ENCODE measurements around the gene CKLF. TPM values are rescaled to one million over a fixed set of nuclear protein-coding genes. Genes with fewer than 3 reads are reported as not detected.
"Not testable (repeated sequence)": the region's sequence is repeated elsewhere in the genome, so short reads cannot be mapped to it uniquely, and the experiment has no call there.

Gene CKLF
- 10 to 100 TPM; 34.0 to 44.3 (median 39.7) TPM for polyA plus RNA-seq (ENCODE audit: insufficient read length in 4 of 4)

GRCh38 chr16:66552286-66553177 lies at the start of gene CKLF:
Gene CKLF, plus strand, starts transcription at chr16:66552576. Its CDS starts 140 bp downstream, at chr16:66552716.
- peak; percentile 83 to 90 (median 86) for DNase-seq (ENCODE audit: low read depth in 4 of 4, low spot score in 3 of 4)

DNA sequence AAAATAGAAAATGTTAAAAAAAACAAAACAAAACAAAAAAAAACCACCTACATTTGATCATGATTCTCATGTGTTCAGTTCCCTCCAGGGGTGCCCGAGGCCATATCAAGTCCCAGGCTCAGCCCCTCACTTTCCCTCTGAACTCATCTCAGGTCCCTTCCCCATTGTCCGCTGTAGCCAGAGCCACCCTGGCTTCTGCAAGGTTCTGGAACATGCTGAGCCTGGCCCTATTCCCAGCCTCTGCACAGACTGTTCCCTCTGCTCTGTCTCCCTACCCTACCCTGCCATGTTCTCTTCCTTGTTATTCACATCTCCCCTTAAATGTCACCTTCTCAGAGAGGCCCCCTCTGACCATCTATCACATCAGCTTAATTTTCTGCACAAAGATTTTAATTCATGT lies 49.3 kb upstream of the CKLF start:
- DNase-seq (ENCODE audit: low read depth in 4 of 4, low spot score in 3 of 4), result no peak

GRCh38 chr16:66503612-66504011 lies 48.8 kb upstream of the CKLF start:
- no peak for DNase-seq (ENCODE audit: low read depth in 4 of 4, low spot score in 3 of 4)

GRCh38 chr16:66507731-66508239 lies 44.6 kb upstream of the CKLF start:
- DNase-seq (ENCODE audit: low read depth in 4 of 4, low spot score in 3 of 4), result no peak

GRCh38 chr16:66508248-66508913 lies 44.0 kb upstream of the CKLF start:
- no peak for DNase-seq (ENCODE audit: low read depth in 4 of 4, low spot score in 3 of 4)

DNA sequence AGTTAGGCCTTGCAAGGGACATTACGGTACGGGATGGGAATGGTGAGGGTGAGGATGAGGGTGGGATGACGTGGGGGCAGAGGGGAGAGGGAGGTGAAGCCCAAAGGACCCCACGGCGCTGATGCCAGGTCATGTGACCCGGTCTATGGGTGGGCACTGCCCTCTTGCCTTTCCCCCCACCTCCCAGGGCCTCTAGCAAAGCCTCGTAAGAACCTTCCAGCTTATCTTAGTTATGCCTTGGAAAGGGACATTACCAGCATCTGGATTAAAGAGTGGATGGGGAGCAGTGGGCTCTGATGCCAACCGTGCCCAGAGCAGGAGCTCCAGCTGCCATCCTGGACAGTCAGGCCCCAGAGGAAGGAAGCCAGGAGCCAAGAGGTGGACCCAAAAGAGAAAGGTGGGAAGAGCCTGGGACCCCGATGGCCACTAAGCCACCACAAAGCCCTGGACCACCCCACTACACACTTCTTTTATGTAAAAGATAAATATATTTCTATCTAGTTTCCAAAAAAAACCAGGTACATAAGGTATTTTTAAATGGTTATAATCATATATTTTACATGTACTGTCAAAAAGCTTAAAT lies 43.4 kb upstream of the CKLF start:
- DNase-seq (ENCODE audit: low read depth in 4 of 4, low spot score in 3 of 4), result no peak

- DNase-seq (ENCODE audit: low read depth in 4 of 4, low spot score in 3 of 4), result no peak
Observed at GRCh38 chr16:66509576-66509975, 42.8 kb upstream of the CKLF start.

GRCh38 chr16:66510298-66510697 lies 42.1 kb upstream of the CKLF start:
- DNase-seq (ENCODE audit: low read depth in 4 of 4, low spot score in 3 of 4), result no peak

- DNase-seq (ENCODE audit: low read depth in 4 of 4, low spot score in 3 of 4), result no peak
Observed at GRCh38 chr16:66510711-66511601, 41.4 kb upstream of the CKLF start.

- no peak for DNase-seq (ENCODE audit: low read depth in 4 of 4, low spot score in 3 of 4)
Observed at GRCh38 chr16:66511602-66512271, 40.6 kb upstream of the CKLF start.

GRCh38 chr16:66512272-66513110 lies 39.9 kb upstream of the CKLF start:
- DNase-seq (ENCODE audit: low read depth in 4 of 4, low spot score in 3 of 4), result no peak

GRCh38 chr16:66513111-66513723 lies 39.2 kb upstream of the CKLF start:
- DNase-seq (ENCODE audit: low read depth in 4 of 4, low spot score in 3 of 4), result no peak

DNA sequence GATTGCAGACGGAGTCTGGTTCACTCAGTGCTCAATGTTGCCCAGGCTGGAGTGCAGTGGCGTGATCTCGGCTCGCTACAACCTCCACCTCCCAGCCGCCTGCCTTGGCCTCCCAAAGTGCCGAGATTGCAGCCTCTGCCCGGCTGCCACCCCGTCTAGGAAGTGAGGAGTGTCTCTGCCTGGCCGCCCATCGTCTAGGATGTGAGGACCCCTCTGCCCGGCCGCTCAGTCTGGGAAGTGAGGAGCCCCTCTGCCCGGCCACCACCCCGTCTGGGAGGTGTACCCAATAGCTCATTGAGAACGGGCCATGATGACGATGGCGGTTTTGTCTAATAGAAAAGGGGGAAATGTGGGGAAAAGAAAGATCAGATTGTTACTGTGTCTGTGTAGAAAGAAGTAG lies 38.0 kb upstream of the CKLF start:
- not testable (repeated sequence) for DNase-seq (ENCODE audit: low read depth in 4 of 4, low spot score in 3 of 4)

DNA sequence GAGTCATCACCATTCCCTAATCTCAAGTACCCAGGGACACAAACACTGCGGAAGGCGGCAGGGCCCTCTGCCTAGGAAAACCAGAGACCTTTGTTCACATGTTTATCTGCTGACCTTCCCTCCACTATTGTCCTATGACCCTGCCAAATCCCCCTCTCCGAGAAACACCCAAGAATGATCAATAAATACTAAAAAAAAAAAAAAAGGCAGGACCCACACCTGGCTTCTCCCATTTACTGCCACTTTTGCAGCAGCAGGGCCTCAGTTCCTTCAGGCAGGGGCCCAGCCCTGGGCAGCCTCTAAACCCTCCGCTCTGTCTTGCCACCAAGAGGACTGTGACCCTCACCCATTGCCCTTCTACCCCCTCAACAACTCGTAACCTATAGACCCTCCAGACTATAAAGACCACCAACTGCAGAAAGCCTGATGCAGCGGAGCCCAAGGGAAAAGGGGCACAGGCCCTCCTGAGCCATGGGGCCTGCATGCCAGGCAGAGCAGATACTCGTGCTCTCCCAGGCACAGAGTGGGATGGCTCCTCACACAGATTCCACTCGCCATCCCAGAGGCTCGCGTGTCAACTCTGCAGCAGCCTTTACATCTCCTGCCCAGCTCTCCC lies 37.3 kb upstream of the CKLF start:
- DNase-seq (ENCODE audit: low read depth in 4 of 4, low spot score in 3 of 4), result not testable (repeated sequence)

- no peak for DNase-seq (ENCODE audit: low read depth in 4 of 4, low spot score in 3 of 4)
Observed at GRCh38 chr16:66515596-66516508, 36.5 kb upstream of the CKLF start.

DNA sequence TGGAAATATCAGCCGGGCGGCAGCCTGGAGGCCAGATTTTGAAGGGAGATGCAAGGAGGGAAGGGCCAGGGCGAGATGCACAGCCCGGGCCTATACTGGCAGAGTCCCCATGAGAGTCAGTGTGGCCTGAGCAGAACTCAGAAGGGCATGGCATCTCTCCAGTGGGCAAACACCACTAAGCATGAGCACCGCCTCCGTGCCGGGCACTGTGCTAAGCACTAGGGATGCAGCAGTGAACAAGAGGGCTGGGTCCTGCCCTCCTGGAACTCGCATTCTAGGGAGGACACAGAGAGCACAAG lies 35.9 kb upstream of the CKLF start:
- no peak for DNase-seq (ENCODE audit: low read depth in 4 of 4, low spot score in 3 of 4)

Data from left renal pelvis (tissue), 4 donors.